Measurements from ENCODE around the gene INTS13.
"Not testable (repeated sequence)": the region's sequence is repeated elsewhere in the genome, so short reads cannot be mapped to it uniquely, and the experiment has no call there.

Gene INTS13

DNA sequence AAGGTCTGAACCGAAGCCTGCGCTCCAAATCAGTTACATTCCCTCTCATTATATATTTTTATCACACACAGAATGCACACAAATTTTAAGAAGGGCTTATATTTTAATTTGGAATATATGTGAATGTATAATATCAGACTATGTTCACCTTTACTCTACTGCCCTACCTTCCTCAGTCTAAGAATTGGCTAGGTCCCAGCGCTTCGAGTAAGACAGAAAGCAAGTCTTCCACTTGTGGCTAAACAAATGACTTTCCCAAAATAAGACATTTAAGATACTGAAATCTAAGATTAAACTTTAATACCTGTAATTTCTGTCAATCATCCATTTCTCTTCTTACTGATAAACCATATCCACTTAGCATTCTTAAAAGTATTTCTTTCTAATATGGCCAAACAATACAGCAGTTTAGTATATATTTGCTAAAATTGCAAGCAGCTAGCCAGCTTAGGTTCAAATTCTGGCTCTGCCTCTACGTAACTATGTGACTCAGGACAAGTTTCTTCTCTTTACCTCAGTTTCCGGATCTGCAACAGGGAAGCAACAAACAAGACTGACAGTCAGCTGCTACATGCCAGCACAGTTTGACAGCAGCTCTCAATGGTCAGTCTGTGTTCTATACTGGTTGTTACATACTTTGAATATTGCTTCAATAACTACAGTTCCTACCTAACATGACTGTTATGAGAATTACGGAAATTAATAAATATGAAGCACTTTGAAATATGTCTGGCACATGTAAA lies 2.0 kb downstream of the INTS13 start:
- DNase-seq: peak in 1 of 2 donors; percentile 29

DNA sequence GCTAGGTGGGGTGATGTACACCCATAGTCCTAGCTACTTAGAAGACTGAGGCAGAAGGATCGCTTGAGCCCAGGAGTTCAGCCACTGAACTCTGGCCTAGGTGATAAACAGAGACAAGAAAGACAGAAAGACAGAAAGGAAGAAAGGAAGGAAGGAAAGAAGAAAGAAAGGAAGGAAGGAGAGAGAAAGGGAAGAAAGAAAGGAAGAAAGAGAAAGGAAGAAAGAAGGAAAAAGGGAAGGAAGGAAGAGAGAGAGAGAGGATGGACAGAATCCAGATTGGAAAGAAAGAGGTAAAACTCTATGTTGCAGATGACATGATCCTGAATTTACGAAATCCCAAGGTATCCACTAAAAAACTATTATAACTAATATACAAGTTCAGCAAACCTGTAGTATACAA lies 8.2 kb downstream of the INTS13 start:
- DNase-seq: no peak

GRCh38 chr12:26928661-26929060 lies 9.1 kb downstream of the INTS13 start:
- DNase-seq: no peak

DNA sequence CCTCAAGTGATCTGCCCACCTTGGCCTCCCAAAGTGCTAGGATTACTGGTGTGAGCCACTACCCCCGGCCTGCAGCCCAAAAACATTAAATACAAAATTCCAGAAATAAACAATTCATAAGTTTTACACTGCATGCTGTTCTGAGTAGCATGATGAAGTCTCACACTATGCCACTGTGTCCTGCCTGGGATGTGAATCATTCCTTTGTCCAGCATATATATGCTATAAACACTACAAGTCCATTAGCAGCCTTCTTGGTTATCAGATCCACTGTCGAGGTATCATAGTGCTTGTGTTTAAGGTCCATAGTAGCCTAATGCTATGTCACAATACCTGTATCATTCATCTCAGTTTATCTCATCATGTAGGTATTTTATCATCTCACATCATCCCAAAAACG lies 15.9 kb downstream of the INTS13 start:
- DNase-seq: no peak

- no peak for DNase-seq
Observed at GRCh38 chr12:26919216-26919555, 18.6 kb downstream of the INTS13 start.

DNA sequence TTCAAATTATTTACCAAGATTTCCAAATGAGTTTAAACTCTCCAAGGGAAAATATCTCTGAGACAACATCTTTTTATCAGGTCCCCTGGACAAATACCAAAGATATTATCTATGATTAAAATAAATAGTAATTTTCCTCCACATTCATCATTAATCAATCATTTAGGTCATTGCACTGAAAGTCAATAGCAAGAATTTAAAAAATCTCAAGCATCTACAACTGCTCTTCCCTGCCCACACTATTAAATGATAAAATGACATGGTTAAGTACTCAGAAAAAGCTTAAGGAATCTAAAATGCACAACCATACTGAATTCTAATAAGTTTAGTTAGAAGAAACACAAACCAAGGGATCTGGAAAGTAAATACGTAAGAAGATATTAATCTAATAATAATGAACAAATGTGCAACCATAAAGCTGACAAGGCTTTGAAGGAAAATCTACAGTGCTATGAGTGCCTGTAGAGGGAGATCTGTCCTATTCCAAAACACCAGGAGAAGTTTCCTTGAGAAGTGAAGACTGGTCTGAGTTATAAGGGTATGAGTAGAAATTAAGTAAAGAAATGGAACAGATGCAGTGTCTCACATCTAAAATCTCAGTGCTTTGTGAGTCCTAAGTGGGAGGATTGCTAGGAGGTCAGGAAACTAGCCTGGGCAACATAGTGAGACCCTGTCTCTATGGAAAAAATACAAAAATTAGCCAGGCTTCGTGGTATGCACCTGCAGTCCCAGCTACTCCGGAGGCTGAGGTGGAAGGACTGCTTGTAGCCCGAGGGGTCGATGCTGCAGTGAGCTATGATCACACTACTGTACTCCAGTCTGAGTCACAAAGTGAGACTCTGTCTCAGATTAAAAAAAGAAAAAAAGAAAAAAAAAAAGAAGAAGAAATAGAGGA lies 19.2 kb downstream of the INTS13 start:
- DNase-seq: no peak

GRCh38 chr12:26906704-26907103 lies 31.1 kb downstream of the INTS13 start:
- DNase-seq: no peak

DNA sequence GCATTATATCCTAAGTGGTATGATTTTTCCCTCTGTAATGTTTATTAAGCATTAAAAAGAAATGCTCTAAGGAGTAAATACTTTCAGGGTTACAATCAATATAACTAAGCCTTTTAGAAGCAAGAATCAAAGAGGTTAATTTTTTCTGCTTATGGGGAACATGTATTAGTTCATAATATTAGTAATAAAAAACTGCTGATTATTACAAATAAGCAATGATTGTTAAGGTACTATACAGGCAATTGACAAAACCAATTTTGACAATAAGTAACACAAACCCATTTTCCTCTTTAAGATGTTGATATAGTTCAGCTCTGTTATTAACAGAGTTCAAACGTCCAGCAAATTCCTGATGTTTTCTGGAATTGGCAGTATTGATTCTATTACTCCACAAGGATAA lies 31.8 kb downstream of the INTS13 start:
- no peak for DNase-seq

DNA sequence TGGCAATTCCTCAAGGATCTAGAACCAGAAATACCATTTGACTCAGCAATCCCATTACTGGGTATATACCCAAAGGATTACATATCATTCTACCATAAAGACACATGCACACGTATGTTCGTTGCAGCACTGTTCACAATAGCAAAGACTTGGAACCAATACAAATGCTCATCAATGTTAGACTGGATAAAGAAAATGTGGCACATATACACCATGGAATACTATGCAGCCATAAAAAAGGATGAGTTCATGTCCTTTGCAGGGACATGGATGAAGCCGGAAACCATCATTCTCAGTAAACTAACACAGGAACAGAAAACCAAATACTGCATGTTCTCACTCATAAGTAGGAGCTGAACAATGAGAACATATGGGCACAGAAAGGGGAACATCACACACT lies 34.4 kb downstream of the INTS13 start:
- not testable (repeated sequence) for DNase-seq

DNA sequence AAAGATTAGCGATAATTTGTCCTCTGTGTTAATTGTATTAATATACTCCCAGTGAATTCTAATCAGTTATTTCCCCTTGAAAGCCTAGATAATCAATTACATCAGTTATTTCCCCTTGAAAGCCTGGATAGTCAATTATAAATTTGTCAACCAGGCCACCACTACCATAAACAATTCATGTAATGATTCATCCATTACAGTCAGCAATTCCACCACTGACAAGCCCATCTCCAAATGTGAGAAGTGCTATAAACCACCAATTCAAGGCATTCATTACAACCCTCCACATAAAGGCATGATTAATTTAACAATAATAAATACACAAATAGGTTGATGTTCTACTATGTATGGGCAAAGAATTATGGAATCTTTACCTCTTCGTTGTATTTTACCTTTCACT lies 40.9 kb downstream of the INTS13 start:
- no peak for DNase-seq

DNA sequence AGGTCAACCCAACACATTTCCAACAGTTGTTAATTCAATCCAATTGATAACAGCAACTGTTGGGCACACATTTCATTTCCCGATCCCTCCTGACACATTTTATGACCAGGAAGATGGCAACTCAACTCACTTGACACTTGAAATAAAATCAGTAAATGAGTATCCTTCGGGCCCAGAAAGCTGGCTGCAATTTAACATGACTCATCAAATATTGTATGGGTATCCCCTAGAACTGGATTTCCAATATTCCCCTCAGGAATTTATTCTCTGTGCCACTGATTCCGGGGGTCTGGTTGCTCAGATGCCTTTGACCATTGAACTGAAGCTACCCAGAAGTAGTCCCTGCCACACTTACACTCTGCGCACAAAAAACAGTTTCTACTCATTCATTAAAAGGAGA lies 42.1 kb downstream of the INTS13 start:
- DNase-seq: no peak

- DNase-seq: no peak
Observed at GRCh38 chr12:26891704-26892103, 46.1 kb downstream of the INTS13 start.

DNA sequence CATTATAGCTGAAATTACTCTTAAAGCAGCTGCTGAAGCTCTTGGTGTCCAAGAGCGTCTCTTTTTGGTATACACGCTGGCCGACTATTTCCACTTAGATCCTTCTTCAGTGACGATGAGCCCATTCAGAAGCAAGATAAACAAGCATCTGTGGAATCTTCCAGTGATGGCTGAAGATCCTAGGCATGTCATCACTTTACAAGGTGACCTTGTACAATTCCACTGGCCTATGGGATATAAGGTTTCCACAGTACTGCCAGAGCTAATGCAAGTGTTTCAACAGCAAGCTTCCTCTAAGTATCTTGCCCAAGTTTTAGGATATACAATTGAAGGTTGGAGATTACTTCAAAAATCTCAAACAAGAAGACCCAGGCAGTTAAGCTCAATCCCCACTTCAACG lies 47.0 kb downstream of the INTS13 start:
- DNase-seq: no peak

GRCh38 chr12:26884765-26885576 lies 52.8 kb downstream of the INTS13 start:
- DNase-seq: peak; percentile 86 to 88

- no peak for DNase-seq
Observed at GRCh38 chr12:26880625-26881024, 57.2 kb downstream of the INTS13 start.

DNA sequence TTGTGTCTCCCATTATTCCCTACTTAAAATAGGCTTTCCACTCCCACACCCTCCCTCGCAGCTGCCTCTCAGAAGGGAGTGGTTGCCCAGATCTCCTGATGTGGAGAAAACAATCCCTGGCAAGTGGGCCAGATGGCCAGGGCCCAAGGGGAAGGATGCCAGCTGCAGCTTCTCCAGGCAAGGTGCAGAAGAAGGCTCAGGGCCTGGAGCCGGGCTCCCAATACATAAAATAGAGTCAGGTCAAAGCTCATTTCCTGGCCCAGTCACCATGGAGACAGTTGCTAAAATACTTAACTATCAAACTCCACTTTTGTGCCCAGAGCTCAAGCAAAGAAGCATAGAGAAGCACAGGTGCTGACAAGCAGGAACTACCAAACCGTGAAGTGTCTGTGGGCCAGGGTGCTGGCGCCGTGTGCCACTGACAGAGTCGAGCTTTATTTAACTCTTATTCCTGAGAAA lies 59.1 kb downstream of the INTS13 start:
- peak in 1 of 2 donors; percentile 42 for DNase-seq

GRCh38 chr12:26874501-26875296 lies 63.1 kb downstream of the INTS13 start:
- peak in 1 of 2 donors; percentile 18 for DNase-seq

DNA sequence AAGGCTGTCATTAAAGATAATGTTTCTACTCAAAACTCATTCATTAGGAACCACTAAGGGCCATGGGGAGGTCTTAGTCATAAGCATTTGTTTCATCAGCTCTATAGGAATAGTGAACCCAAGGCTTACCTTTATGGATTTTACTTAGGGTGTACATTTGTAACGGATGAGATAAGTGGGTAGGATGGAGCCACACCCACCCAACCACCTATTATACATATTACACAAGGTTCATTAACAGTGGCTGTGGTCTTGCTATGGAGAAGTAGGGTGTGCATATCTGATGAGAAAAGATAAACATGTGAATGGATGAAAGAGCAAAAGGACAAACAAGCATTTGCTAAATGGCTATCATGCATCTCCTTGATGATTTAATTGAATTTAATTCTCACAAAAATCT lies 65.2 kb downstream of the INTS13 start:
- DNase-seq: no peak

- no peak for DNase-seq
Observed at GRCh38 chr12:26871985-26872384, 65.8 kb downstream of the INTS13 start.

GRCh38 chr12:26870491-26871419 lies 67.0 kb downstream of the INTS13 start:
- no peak for DNase-seq

DNA sequence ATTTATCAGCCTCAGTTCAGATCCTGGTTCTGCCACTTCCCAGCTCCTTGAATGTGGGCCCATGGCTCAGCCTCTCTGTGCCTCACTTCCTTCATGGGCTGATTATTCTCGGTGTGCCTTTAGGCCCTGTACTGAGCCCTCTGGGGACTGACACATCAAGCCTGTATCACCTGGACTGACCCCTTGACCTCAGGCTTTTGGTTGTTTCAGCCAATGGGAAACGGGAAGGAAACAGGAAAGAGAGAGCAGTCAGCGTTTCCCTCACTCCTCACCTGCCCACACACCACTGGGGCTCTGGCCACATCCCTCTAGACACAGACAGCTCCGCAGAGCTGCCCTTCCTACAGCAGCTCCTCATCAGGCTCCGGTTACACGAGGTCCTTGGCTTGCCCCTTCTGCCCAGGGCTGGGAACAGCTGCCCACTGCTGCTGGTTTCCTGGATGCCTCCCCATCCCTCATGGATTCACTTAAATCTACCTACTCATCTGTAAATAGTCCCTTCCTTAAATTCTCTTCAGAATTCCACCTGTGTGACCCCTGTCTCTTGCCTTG lies 67.8 kb downstream of the INTS13 start:
- DNase-seq: no peak

Data from CD4-positive, alpha-beta T cell treated with Interleukin-4 for 1 hour (primary cell).